H9 (cell line): ENCODE measurements around the gene ASTN1. TPM values are rescaled to one million over a fixed set of nuclear protein-coding genes. Genes with fewer than 3 reads are reported as not detected.

ENCODE experiments used
- DNase-seq: peaks from one replicate; pipeline ENCODE4 v3.0.0-alpha.2; 2017
- H2AFZ ChIP-seq: one replicate; pipeline ENCODE4 v1.6.1; 2013; ENCODE audit warnings: mild to moderate bottlenecking, low read length, control low read depth, moderate library complexity
- H2AK5ac ChIP-seq: 2 replicates; pipeline ENCODE4 v1.6.1; 2013; ENCODE audit warnings: low read length, control low read depth, mixed read lengths; ENCODE audit not compliant: insufficient read length
- H2BK120ac ChIP-seq: one replicate; pipeline ENCODE4 v1.6.1; 2013; ENCODE audit warnings: low read depth, mild to moderate bottlenecking, low read length, control low read depth, inconsistent platforms; ENCODE audit not compliant: poor library complexity, severe bottlenecking
- H2BK12ac ChIP-seq: 2 replicates; pipeline ENCODE4 v1.6.1; 2013; ENCODE audit warnings: low read length, control low read depth, mixed read lengths, low read depth; ENCODE audit not compliant: insufficient read length
- H2BK15ac ChIP-seq: 2 replicates; pipeline ENCODE4 v1.6.1; 2013; ENCODE audit warnings: low read depth, low read length, control low read depth
- H2BK20ac ChIP-seq: one replicate; pipeline ENCODE4 v1.6.1; 2013; ENCODE audit warnings: low read depth, mild to moderate bottlenecking, low read length, control low read depth, inconsistent platforms; ENCODE audit not compliant: poor library complexity, severe bottlenecking
- H2BK5ac ChIP-seq: 2 replicates; pipeline ENCODE4 v1.6.1; 2013; ENCODE audit warnings: low read length, control low read depth, mixed read lengths; ENCODE audit not compliant: insufficient read length
- H3K14ac ChIP-seq: 2 replicates; pipeline ENCODE4 v1.6.1; 2013; ENCODE audit warnings: low read length, control low read depth; ENCODE audit not compliant: insufficient read depth
- H3K18ac ChIP-seq: 2 replicates; pipeline ENCODE4 v1.6.1; 2013; ENCODE audit warnings: low read depth, mild to moderate bottlenecking, mixed read lengths, low read length, control low read depth; ENCODE audit not compliant: insufficient read length
- H3K23ac ChIP-seq: 2 replicates; pipeline ENCODE4 v1.6.1; 2013; ENCODE audit warnings: low read length, control low read depth, mixed read lengths, low read depth; ENCODE audit not compliant: insufficient read length
- H3K23me2 ChIP-seq: 2 replicates; pipeline ENCODE4 v1.6.1; 2013; ENCODE audit warnings: low read depth, mild to moderate bottlenecking, mixed read lengths, low read length, control low read depth; ENCODE audit not compliant: insufficient read length, poor library complexity, severe bottlenecking
- H3K27ac ChIP-seq: 2 replicates; pipeline ENCODE4 v1.5.1; 2013; ENCODE audit warnings: low read length, control low read depth, mixed read lengths, low read depth; ENCODE audit not compliant: insufficient read length
- H3K27me3 ChIP-seq: 2 replicates; pipeline ENCODE4 v1.6.1; 2013; ENCODE audit warnings: low read length, control low read depth, inconsistent platforms; ENCODE audit not compliant: insufficient read depth
- H3K4ac ChIP-seq: 2 replicates; pipeline ENCODE4 v1.6.1; 2013; ENCODE audit warnings: low read depth, mild to moderate bottlenecking, control low read depth, inconsistent platforms, low read length, moderate library complexity
- H3K4me1 ChIP-seq: 2 replicates; pipeline ENCODE4 v1.6.1; 2013; ENCODE audit warnings: low read length, control low read depth, inconsistent platforms; ENCODE audit not compliant: insufficient read depth
- H3K4me2 ChIP-seq: 2 replicates; pipeline ENCODE4 v1.6.1; 2013; ENCODE audit warnings: low read length, control low read depth, mixed read lengths; ENCODE audit not compliant: insufficient read length, insufficient read depth
- H3K56ac ChIP-seq: 2 replicates; pipeline ENCODE4 v1.6.1; 2013; ENCODE audit warnings: low read depth, mild to moderate bottlenecking, mixed read lengths, low read length, control low read depth; ENCODE audit not compliant: insufficient read length
- H3K79me1 ChIP-seq: 2 replicates; pipeline ENCODE4 v1.6.1; 2013; ENCODE audit warnings: low read depth, mild to moderate bottlenecking, moderate library complexity, low read length, control low read depth, inconsistent platforms; ENCODE audit not compliant: insufficient read depth, poor library complexity, severe bottlenecking
- H3K79me2 ChIP-seq: 2 replicates; pipeline ENCODE4 v1.6.1; 2013; ENCODE audit warnings: low read length, control low read depth, inconsistent platforms; ENCODE audit not compliant: insufficient read depth
- H3K9ac ChIP-seq: 2 replicates; pipeline ENCODE4 v1.6.1; 2013; ENCODE audit warnings: low read length, control low read depth, mixed read lengths; ENCODE audit not compliant: insufficient read length; ENCODE audit errors: extremely low read depth
- H3K9me3 ChIP-seq: one replicate; pipeline ENCODE4 v1.6.1; 2013; ENCODE audit warnings: low read depth, low read length, inconsistent platforms; ENCODE audit not compliant: control insufficient read depth
- H3T11ph ChIP-seq: one replicate; pipeline ENCODE4 v1.6.1; 2013; ENCODE audit warnings: mild to moderate bottlenecking, low read length, control low read depth, inconsistent platforms
- H4K20me1 ChIP-seq: one replicate; pipeline ENCODE4 v1.6.1; 2013; ENCODE audit not compliant: control insufficient read depth, insufficient read length, insufficient read depth
- H4K5ac ChIP-seq: 2 replicates; pipeline ENCODE4 v1.6.1; 2013; ENCODE audit warnings: low read depth, mild to moderate bottlenecking, mixed read lengths, low read length, control low read depth; ENCODE audit not compliant: insufficient read length
- H4K8ac ChIP-seq: replicated peaks from 2 replicates; pipeline ENCODE4 v1.6.1; 2013; ENCODE audit warnings: low read length, control low read depth, mixed read lengths, low read depth; ENCODE audit not compliant: insufficient read length
- H4K91ac ChIP-seq: 2 replicates; pipeline ENCODE4 v1.6.1; 2013; ENCODE audit warnings: low read depth, mild to moderate bottlenecking, moderate library complexity, mixed read lengths, low read length, control low read depth; ENCODE audit not compliant: insufficient read length
- H3K27ac Mint-ChIP-seq, 3 experiments: 2 replicates in 2 of 3; 3 replicates in 1 of 3; pipeline ENCODE4 v1.8.0; 2020 to 2021; ENCODE audit warnings: mixed read lengths in 3 of 3, mild to moderate bottlenecking in 1 of 3, moderate library complexity in 1 of 3
- H3K27me3 Mint-ChIP-seq: 2 replicates; pipeline ENCODE4 v1.8.0; 2021; ENCODE audit warnings: low read depth, mild to moderate bottlenecking, moderate library complexity, mixed read lengths
- H3K36me3 Mint-ChIP-seq, 3 experiments: 2 replicates in 2 of 3; 3 replicates in 1 of 3; pipeline ENCODE4 v1.8.0; 2020 to 2021; ENCODE audit warnings: low read depth in 3 of 3, mixed read lengths in 3 of 3; ENCODE audit not compliant: insufficient read depth in 1 of 3
- H3K4me1 Mint-ChIP-seq, 2 experiments: 2 replicates each; pipeline ENCODE4 v1.8.0; 2020; ENCODE audit warnings: mixed read lengths in 2 of 2
- H3K4me3 Mint-ChIP-seq, 2 experiments: 2 replicates in 1 of 2; 3 replicates in 1 of 2; pipeline ENCODE4 v1.8.0; 2020 to 2021; ENCODE audit warnings: mild to moderate bottlenecking in 2 of 2, mixed read lengths in 2 of 2, moderate library complexity in 1 of 2
- H3K9me3 Mint-ChIP-seq, 2 experiments: 2 replicates in 1 of 2; 3 replicates in 1 of 2; pipeline ENCODE4 v1.8.0; 2020; ENCODE audit warnings: mild to moderate bottlenecking in 2 of 2, mixed read lengths in 2 of 2, moderate library complexity in 1 of 2
- WGBS: extraction: QIAGEN DNeasy Blood & Tissue Kit; methylation state at CpG from one replicate; pipeline ENCODE4 v1.1.7; 2013; ENCODE audit warnings: missing lambda C conversion rate, low lambda C conversion rate, mixed read lengths; ENCODE audit not compliant: insufficient read length; ENCODE audit errors: extremely low coverage; 5-methylcytosine and 5-hydroxymethylcytosine counted together
- total RNA-seq: library from RNA; stranded (reverse); gene quantifications from 2 replicates; pipeline ENCODE4 v1.2.1, GENCODE V29; 2021
- TF ChIP-seq, protein P1 (sequence below): fragments of 200-600 bp; sonication (generic); conservative IDR thresholded peaks from 3 replicates; pipeline ENCODE4 v1.8.0; 2021; ENCODE audit warnings: antibody characterized with exemption, mild to moderate bottlenecking

ASTN1 gene
- total RNA-seq, 1 experiment from 2014 or later, result 0.98 TPM

DNA sequence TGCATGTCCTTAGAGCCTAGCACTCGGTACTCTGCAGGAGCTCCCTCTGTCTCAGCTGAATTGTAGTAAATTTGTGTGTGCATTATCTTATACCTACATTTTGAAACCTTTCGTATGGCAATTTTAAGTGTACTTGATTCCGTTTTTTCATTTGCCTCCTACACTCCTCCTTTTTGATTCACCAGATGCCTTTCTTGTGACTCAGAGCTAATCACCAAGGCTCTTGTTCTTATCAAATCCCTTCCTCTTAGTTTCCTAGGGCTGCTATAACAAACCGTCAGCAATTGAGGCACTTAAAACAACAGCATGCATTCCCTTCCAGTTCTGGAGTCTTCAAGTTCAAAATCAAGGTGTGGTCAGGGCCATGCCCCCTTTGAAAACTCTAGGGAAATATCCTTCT is 261.0 kb downstream of the ASTN1 start:
- H2AFZ ChIP-seq, result no peak overlapping the region
- no peaks in the 10 kb centered on the region for H3K36me3 Mint-ChIP-seq

More for the DNA sequence above, 261.0 kb downstream of the ASTN1 start:
- H3T11ph ChIP-seq, result no peak overlapping the region
- H4K5ac ChIP-seq, result no peak overlapping the region
- no peak overlapping the region for H4K91ac ChIP-seq
- H3K14ac ChIP-seq, result no peak overlapping the region
- no peaks in the 10 kb centered on the region; the same call in 1 of the 2 replicates for H3K4me1 ChIP-seq
- H2BK15ac ChIP-seq, result no peak overlapping the region
- no peak overlapping the region for H3K18ac ChIP-seq
- no peak overlapping the region for H2BK20ac ChIP-seq
- H3K79me2 ChIP-seq, result no peaks in the 10 kb centered on the region
- no peak overlapping the region for H3K56ac ChIP-seq
- H3K4me1 Mint-ChIP-seq, result peaks cover 14 to 25% of the 10 kb centered on the region in 2 experiments
- no peak overlapping the region for H3K23ac ChIP-seq
- H3K9me3 ChIP-seq, result no peaks in the 10 kb centered on the region
- H2BK12ac ChIP-seq, result no peak overlapping the region
- H3K4me3 Mint-ChIP-seq, result no peak overlapping the region
- TF ChIP-seq, protein P1, sequence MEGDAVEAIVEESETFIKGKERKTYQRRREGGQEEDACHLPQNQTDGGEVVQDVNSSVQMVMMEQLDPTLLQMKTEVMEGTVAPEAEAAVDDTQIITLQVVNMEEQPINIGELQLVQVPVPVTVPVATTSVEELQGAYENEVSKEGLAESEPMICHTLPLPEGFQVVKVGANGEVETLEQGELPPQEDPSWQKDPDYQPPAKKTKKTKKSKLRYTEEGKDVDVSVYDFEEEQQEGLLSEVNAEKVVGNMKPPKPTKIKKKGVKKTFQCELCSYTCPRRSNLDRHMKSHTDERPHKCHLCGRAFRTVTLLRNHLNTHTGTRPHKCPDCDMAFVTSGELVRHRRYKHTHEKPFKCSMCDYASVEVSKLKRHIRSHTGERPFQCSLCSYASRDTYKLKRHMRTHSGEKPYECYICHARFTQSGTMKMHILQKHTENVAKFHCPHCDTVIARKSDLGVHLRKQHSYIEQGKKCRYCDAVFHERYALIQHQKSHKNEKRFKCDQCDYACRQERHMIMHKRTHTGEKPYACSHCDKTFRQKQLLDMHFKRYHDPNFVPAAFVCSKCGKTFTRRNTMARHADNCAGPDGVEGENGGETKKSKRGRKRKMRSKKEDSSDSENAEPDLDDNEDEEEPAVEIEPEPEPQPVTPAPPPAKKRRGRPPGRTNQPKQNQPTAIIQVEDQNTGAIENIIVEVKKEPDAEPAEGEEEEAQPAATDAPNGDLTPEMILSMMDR, result no peak
- H3K23me2 ChIP-seq, result no peaks in the 10 kb centered on the region
- H3K27me3 ChIP-seq, result no peaks in the 10 kb centered on the region
- no peak overlapping the region; a peak in 1 of 7 replicates for H3K27ac Mint-ChIP-seq
- H4K8ac ChIP-seq, result no peak overlapping the region
- H3K79me1 ChIP-seq, result no peaks in the 10 kb centered on the region
- H3K4ac ChIP-seq, result no peak overlapping the region
- H2BK120ac ChIP-seq, result no peak overlapping the region
- no peak overlapping the region for H2AK5ac ChIP-seq
- no peaks in the 10 kb centered on the region for H4K20me1 ChIP-seq
- no peak overlapping the region for H3K4me2 ChIP-seq
- H3K9me3 Mint-ChIP-seq, result no peaks in the 10 kb centered on the region
- no peak for DNase-seq
- peaks cover 21% of the 10 kb centered on the region for H3K27me3 Mint-ChIP-seq
- no peak overlapping the region for H2BK5ac ChIP-seq
- no peak overlapping the region for H3K27ac ChIP-seq
- WGBS, result no CpG with 5 or more reads among the region's 4 CpGs
- H3K9ac ChIP-seq, result no peak overlapping the region
